ENCODE results near the gene TMED1. TPM values are rescaled to one million over a fixed set of nuclear protein-coding genes. Genes with fewer than 3 reads are reported as not detected.

Gene TMED1
- polyA plus RNA-seq, 2 of the 4 experiments (the other 2 are of a cell fraction), result 29.9 to 37.0 TPM

DNA sequence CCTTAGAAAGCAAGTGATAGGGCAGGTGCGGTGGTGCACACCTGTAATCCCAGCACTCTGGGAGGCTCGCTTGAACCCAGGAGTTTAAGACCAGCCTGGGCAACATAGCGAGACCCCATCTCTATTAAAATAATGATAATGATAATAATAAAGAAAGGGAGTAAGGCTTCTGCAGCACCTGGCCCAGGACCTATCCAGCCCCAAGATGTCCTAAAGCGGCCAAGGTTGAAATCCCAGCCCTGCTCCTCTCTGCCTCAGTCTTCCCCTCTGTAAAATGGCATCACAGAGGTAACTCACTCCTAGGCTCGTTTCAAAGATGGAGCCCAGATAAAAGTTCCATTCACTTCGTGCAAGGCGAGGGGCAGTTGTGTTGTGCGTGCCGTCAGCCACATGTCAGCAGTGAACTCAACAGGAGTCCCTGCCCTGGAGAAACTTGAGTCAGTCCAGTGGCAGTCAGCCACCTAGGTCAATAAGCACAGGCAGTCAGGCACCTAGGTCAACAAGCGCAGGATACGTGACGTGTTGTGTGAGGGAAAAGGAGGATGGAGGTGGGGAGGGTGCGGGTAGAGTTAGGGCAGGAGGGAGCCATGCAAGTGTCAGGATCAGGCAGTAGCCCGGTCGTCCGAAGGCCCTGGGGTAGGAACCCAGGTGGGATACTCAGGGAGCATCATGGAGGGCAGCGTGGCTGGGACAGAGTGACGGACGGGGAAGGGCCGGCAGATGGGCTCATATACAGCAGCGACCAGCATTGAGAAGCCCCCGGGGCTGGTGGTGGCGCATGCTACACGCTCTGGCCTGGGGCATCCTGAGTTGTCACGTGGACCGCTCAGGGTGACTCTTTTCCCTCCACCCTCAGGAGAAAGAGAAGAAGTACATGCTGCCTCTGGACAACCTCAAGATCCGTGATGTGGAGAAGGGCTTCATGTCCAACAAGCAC, 16.6 kb downstream of the TMED1 start (continued):
- TF ChIP-seq FOSB (CRISPR knock-in tag; IDR thresholded peaks at IDR 0.05) (no peak), JUN (IDR thresholded peaks at IDR 0.05) (no peak), HOXB5 (CRISPR knock-in tag; IDR thresholded peaks at IDR 0.05) (no peak), ZC3H11A (IDR thresholded peaks at IDR 0.05) (no peak)
- TF ChIP-seq, protein P1, sequence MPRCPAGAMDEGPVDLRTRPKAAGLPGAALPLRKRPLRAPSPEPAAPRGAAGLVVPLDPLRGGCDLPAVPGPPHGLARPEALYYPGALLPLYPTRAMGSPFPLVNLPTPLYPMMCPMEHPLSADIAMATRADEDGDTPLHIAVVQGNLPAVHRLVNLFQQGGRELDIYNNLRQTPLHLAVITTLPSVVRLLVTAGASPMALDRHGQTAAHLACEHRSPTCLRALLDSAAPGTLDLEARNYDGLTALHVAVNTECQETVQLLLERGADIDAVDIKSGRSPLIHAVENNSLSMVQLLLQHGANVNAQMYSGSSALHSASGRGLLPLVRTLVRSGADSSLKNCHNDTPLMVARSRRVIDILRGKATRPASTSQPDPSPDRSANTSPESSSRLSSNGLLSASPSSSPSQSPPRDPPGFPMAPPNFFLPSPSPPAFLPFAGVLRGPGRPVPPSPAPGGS (IDR thresholded peaks at IDR 0.05), result no peak
- TF ChIP-seq, protein P2, sequence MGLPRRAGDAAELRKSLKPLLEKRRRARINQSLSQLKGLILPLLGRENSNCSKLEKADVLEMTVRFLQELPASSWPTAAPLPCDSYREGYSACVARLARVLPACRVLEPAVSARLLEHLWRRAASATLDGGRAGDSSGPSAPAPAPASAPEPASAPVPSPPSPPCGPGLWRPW (IDR thresholded peaks at IDR 0.05), result no peak

DNA sequence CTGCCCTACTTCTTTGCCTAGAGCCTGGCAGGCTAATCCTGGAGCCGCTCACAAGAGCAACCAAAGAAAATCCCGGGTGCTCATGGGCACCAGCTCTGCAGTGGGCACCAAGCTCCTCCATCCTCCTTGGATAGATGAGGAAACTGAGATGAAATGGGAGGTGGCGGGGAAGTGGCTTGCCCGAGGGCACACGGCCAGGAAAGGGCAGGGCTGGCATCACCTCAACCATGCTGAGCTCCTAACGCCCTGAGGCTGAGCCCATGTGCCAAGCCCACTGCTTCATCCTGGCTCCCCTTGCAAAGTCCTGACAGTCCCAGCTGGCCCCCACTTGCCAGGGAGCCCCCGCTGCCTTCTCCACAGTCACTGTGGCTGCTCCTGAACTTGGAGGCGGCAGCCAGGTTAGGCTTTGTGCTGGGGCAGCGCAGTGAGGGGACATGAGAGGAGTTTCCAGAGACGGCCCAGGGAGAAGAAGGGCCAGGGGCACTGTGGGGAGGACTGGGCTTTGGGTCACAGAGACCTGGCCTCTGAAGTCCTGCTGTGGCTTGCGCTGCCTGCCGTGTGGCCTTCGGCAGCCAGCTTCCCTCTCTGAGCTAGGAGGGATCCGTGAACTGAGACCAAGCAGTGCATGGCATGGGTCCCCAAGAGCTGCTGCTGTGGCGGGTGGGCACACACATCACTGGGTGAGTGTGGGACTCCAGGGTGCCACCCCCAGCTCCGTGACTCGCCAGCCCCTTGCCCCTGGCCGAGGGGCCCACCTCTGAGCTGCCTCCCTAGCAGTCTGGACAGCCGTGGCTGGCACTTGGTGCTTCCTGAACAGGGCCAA, 17.5 kb downstream of the TMED1 start:
- no peak for TF ChIP-seq SMC3 (IDR thresholded peaks at IDR 0.05)
- TF ChIP-seq MAZ (IDR thresholded peaks at IDR 0.05; ENCODE audit: borderline replicate concordance, low read depth, low read length), result no peak
- TF ChIP-seq TP53 (CRISPR knock-in tag; IDR thresholded peaks at IDR 0.05), result no peak
- no peak for TF ChIP-seq CBX8 (IDR thresholded peaks at IDR 0.05)
- POLR2A ChIA-PET, result no interaction called here

GRCh38 chr19:10817291-10818038, 18.5 kb downstream of the TMED1 start:
- Histone ChIP-seq H3K27ac (no peak overlapping the region), H3K4me1 (peaks cover 12% of the 10 kb centered on the region), H3K9me3 (no peaks in the 10 kb centered on the region), H3K4me2 (no peak overlapping the region), H3K4me3 (no peak overlapping the region)
- DNase-seq (ENCODE audit: low read depth in 1 of 2, low spot score in 1 of 2), result no peak
- WGBS (ENCODE audit: missing lambda C conversion rate), result 90% methylated on average over 30 of the region's 42 CpGs
- ChIA-PET POLR2A (no interaction called here), CTCF (no interaction called here)
- ATAC-seq, result no peak
- no peak for FAIRE-seq
- TF ChIP-seq, protein P3, sequence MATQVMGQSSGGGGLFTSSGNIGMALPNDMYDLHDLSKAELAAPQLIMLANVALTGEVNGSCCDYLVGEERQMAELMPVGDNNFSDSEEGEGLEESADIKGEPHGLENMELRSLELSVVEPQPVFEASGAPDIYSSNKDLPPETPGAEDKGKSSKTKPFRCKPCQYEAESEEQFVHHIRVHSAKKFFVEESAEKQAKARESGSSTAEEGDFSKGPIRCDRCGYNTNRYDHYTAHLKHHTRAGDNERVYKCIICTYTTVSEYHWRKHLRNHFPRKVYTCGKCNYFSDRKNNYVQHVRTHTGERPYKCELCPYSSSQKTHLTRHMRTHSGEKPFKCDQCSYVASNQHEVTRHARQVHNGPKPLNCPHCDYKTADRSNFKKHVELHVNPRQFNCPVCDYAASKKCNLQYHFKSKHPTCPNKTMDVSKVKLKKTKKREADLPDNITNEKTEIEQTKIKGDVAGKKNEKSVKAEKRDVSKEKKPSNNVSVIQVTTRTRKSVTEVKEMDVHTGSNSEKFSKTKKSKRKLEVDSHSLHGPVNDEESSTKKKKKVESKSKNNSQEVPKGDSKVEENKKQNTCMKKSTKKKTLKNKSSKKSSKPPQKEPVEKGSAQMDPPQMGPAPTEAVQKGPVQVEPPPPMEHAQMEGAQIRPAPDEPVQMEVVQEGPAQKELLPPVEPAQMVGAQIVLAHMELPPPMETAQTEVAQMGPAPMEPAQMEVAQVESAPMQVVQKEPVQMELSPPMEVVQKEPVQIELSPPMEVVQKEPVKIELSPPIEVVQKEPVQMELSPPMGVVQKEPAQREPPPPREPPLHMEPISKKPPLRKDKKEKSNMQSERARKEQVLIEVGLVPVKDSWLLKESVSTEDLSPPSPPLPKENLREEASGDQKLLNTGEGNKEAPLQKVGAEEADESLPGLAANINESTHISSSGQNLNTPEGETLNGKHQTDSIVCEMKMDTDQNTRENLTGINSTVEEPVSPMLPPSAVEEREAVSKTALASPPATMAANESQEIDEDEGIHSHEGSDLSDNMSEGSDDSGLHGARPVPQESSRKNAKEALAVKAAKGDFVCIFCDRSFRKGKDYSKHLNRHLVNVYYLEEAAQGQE (IDR thresholded peaks at IDR 0.05), result no peak
- TF ChIP-seq CHD2 (IDR thresholded peaks at IDR 0.05; ENCODE audit: low read length, partially characterized antibody) (no peak), RARB (CRISPR knock-in tag; IDR thresholded peaks at IDR 0.05) (no peak), HDAC2 (IDR thresholded peaks at IDR 0.05) (no peak), ZFP36 (IDR thresholded peaks at IDR 0.05; ENCODE audit: borderline replicate concordance, partially characterized antibody) (no peak), CEBPB (IDR thresholded peaks at IDR 0.05) (no peak), HOXB13 (CRISPR knock-in tag; IDR thresholded peaks at IDR 0.05; ENCODE audit: low read depth) (no peak), NPAS2 (CRISPR knock-in tag; IDR thresholded peaks at IDR 0.05; ENCODE audit: borderline replicate concordance) (no peak), NFE2L2 (conservative IDR thresholded peaks at IDR 0.05; ENCODE audit: low read length) (no peak), KDM1A (IDR thresholded peaks at IDR 0.05; ENCODE audit: low read depth) (no peak), HEYL (CRISPR knock-in tag; IDR thresholded peaks at IDR 0.05) (no peak), ZSCAN20 (CRISPR knock-in tag; IDR thresholded peaks at IDR 0.05) (no peak), ZC3H11A (IDR thresholded peaks at IDR 0.05) (no peak)
- TF ChIP-seq, protein P4, sequence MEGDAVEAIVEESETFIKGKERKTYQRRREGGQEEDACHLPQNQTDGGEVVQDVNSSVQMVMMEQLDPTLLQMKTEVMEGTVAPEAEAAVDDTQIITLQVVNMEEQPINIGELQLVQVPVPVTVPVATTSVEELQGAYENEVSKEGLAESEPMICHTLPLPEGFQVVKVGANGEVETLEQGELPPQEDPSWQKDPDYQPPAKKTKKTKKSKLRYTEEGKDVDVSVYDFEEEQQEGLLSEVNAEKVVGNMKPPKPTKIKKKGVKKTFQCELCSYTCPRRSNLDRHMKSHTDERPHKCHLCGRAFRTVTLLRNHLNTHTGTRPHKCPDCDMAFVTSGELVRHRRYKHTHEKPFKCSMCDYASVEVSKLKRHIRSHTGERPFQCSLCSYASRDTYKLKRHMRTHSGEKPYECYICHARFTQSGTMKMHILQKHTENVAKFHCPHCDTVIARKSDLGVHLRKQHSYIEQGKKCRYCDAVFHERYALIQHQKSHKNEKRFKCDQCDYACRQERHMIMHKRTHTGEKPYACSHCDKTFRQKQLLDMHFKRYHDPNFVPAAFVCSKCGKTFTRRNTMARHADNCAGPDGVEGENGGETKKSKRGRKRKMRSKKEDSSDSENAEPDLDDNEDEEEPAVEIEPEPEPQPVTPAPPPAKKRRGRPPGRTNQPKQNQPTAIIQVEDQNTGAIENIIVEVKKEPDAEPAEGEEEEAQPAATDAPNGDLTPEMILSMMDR (IDR thresholded peaks at IDR 0.05), result no peak
- TF ChIP-seq, protein P5, sequence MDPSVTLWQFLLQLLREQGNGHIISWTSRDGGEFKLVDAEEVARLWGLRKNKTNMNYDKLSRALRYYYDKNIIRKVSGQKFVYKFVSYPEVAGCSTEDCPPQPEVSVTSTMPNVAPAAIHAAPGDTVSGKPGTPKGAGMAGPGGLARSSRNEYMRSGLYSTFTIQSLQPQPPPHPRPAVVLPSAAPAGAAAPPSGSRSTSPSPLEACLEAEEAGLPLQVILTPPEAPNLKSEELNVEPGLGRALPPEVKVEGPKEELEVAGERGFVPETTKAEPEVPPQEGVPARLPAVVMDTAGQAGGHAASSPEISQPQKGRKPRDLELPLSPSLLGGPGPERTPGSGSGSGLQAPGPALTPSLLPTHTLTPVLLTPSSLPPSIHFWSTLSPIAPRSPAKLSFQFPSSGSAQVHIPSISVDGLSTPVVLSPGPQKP (IDR thresholded peaks at IDR 0.05; ENCODE audit: low read depth, low read length), result no peak

More for the DNA sequence above, 17.5 kb downstream of the TMED1 start:
- Histone ChIP-seq H3K4me3 (no peak overlapping the region), H3K27ac (no peak overlapping the region), H3K9me3 (no peaks in the 10 kb centered on the region), H3K4me2 (no peak overlapping the region), H3K4me1 (peaks cover 2% of the 10 kb centered on the region; the same call in 2 of the 3 replicates)
- WGBS (ENCODE audit: missing lambda C conversion rate), result 80% methylated on average over 7 of the region's 19 CpGs
- DNase-seq (ENCODE audit: low read depth in 1 of 2, low spot score in 1 of 2), result no peak
- CTCF ChIA-PET, result interaction anchor here (0.6 kb wide), 1 partner anchor 31 kb away, joined by 4 read pairs; no protein-coding TSS in a partner anchor
- FAIRE-seq, result no peak
- ATAC-seq, result no peak

All from A549 (cell line).